ENCODE results near the gene FOS.

- TF ChIP-seq MAX (IDR thresholded peaks at IDR 0.05) (no peak), CTCF (IDR thresholded peaks at IDR 0.05; ENCODE audit: low read depth, low read length, missing input control) (no peak), REST (IDR thresholded peaks at IDR 0.05) (no peak), TAF1 (conservative IDR thresholded peaks at IDR 0.05) (no peak), ZBTB33 (IDR thresholded peaks at IDR 0.05) (no peak), JUND (IDR thresholded peaks at IDR 0.05) (no peak), GABPA (IDR thresholded peaks at IDR 0.05 in 1 of 2, conservative IDR thresholded peaks at IDR 0.05 in 1 of 2) (no peak), RXRA (IDR thresholded peaks at IDR 0.05) (no peak), NR2F2 (IDR thresholded peaks at IDR 0.05) (no peak), YY1 (IDR thresholded peaks at IDR 0.05) (no peak), ATF3 (IDR thresholded peaks at IDR 0.05) (no peak)
These were observed 3.5 kb downstream of the FOS start for GRCh38 chr14:75282170-75282554.

Data from liver (tissue), 3 donors.